ENCODE results near the gene ZMYND10. TPM values are rescaled to one million over a fixed set of nuclear protein-coding genes. Genes with fewer than 3 reads are reported as not detected.

ZMYND10 gene
- total and polyA plus RNA-seq, 2 donors (not counting 1 experiment from before 2014, with no cell fraction given) = 0.32 to 0.83 TPM

GRCh38 chr3:50388016-50388719 lies 42.6 kb upstream of the ZMYND10 start:
- Histone ChIP-seq H3K4me3 (replicated peaks in 1 of 4; ENCODE audit: control extremely low read depth in 1 of 4, insufficient read depth in 1 of 4, low read depth in 3 of 4, low read length in 4 of 4) (no peak overlapping the region), H3K27ac (ENCODE audit: insufficient read depth, low read length) (no peak overlapping the region), H2AFZ (ENCODE audit: low read length) (no peak overlapping the region), H3K4me1 (ENCODE audit: control insufficient read depth, extremely low read depth, insufficient read depth, low read length) (no peaks in the 10 kb centered on the region), H3K4me2 (ENCODE audit: extremely low read depth, insufficient read depth, low read length) (no peak overlapping the region), H3K27me3 (ENCODE audit: control insufficient read depth, insufficient read depth, low read length) (no peaks in the 10 kb centered on the region), H4K20me1 (ENCODE audit: control insufficient read depth, extremely low read depth, insufficient read depth, low read length) (no peaks in the 10 kb centered on the region), H3K79me2 (ENCODE audit: control insufficient read depth, insufficient read depth, low read length) (no peaks in the 10 kb centered on the region), H3K9ac (ENCODE audit: insufficient read depth, low read length) (no peak overlapping the region), H3K36me3 (ENCODE audit: control insufficient read depth, insufficient read depth, low read length) (no peaks in the 10 kb centered on the region), H3K9me3 (ENCODE audit: control insufficient read depth, insufficient read depth, low read depth, low read length) (no peaks in the 10 kb centered on the region)
- TF ChIP-seq EZH2 (IDR thresholded peaks at IDR 0.05; ENCODE audit: low read length, missing control alignments) (no peak), CTCF (conservative IDR thresholded peaks at IDR 0.05 in 1 of 2, IDR thresholded peaks at IDR 0.05 in 1 of 2; ENCODE audit: low read depth in 1 of 2, low read length in 2 of 2) (peak in 1 of 2 donors; percentile 25)
- DNase-seq (ENCODE audit: low read depth in 2 of 2) = no peak

GRCh38 chr3:50385754-50386153 lies 40.2 kb upstream of the ZMYND10 start:
- Histone ChIP-seq H3K9ac (ENCODE audit: insufficient read depth, low read length) (no peak overlapping the region), H3K36me3 (ENCODE audit: control insufficient read depth, insufficient read depth, low read length) (no peaks in the 10 kb centered on the region), H3K27me3 (ENCODE audit: control insufficient read depth, insufficient read depth, low read length) (no peaks in the 10 kb centered on the region), H3K79me2 (ENCODE audit: control insufficient read depth, insufficient read depth, low read length) (no peaks in the 10 kb centered on the region), H3K4me2 (ENCODE audit: extremely low read depth, insufficient read depth, low read length) (no peak overlapping the region), H3K9me3 (ENCODE audit: control insufficient read depth, insufficient read depth, low read depth, low read length) (no peaks in the 10 kb centered on the region), H3K27ac (ENCODE audit: insufficient read depth, low read length) (no peak overlapping the region), H2AFZ (ENCODE audit: low read length) (no peak overlapping the region), H3K4me1 (ENCODE audit: control insufficient read depth, extremely low read depth, insufficient read depth, low read length) (no peaks in the 10 kb centered on the region), H4K20me1 (ENCODE audit: control insufficient read depth, extremely low read depth, insufficient read depth, low read length) (no peaks in the 10 kb centered on the region), H3K4me3 (replicated peaks in 1 of 4; ENCODE audit: control extremely low read depth in 1 of 4, insufficient read depth in 1 of 4, low read depth in 3 of 4, low read length in 4 of 4) (no peak overlapping the region)
- TF ChIP-seq CTCF (conservative IDR thresholded peaks at IDR 0.05 in 1 of 2, IDR thresholded peaks at IDR 0.05 in 1 of 2; ENCODE audit: low read depth in 1 of 2, low read length in 2 of 2) = no peak
- no peak for TF ChIP-seq EZH2 (IDR thresholded peaks at IDR 0.05; ENCODE audit: low read length, missing control alignments)
- DNase-seq (ENCODE audit: low read depth in 2 of 2) = no peak

- Histone ChIP-seq H3K27ac (ENCODE audit: insufficient read depth, low read length) (no peak overlapping the region), H3K79me2 (ENCODE audit: control insufficient read depth, insufficient read depth, low read length) (no peaks in the 10 kb centered on the region), H3K4me1 (ENCODE audit: control insufficient read depth, extremely low read depth, insufficient read depth, low read length) (no peaks in the 10 kb centered on the region), H3K36me3 (ENCODE audit: control insufficient read depth, insufficient read depth, low read length) (no peaks in the 10 kb centered on the region), H2AFZ (ENCODE audit: low read length) (no peak overlapping the region), H3K9ac (ENCODE audit: insufficient read depth, low read length) (no peak overlapping the region), H3K27me3 (ENCODE audit: control insufficient read depth, insufficient read depth, low read length) (no peaks in the 10 kb centered on the region), H3K9me3 (ENCODE audit: control insufficient read depth, insufficient read depth, low read depth, low read length) (no peaks in the 10 kb centered on the region), H3K4me3 (replicated peaks in 1 of 4; ENCODE audit: control extremely low read depth in 1 of 4, insufficient read depth in 1 of 4, low read depth in 3 of 4, low read length in 4 of 4) (no peak overlapping the region), H3K4me2 (ENCODE audit: extremely low read depth, insufficient read depth, low read length) (no peak overlapping the region), H4K20me1 (ENCODE audit: control insufficient read depth, extremely low read depth, insufficient read depth, low read length) (no peaks in the 10 kb centered on the region)
- TF ChIP-seq CTCF (conservative IDR thresholded peaks at IDR 0.05 in 1 of 2, IDR thresholded peaks at IDR 0.05 in 1 of 2; ENCODE audit: low read depth in 1 of 2, low read length in 2 of 2) (no peak), EZH2 (IDR thresholded peaks at IDR 0.05; ENCODE audit: low read length, missing control alignments) (no peak)
- DNase-seq (ENCODE audit: low read depth in 2 of 2) = no peak
These were observed 38.2 kb upstream of the ZMYND10 start for GRCh38 chr3:50383750-50384149.
